Measurements from ENCODE around the gene SNED1.

SNED1 gene

DNA sequence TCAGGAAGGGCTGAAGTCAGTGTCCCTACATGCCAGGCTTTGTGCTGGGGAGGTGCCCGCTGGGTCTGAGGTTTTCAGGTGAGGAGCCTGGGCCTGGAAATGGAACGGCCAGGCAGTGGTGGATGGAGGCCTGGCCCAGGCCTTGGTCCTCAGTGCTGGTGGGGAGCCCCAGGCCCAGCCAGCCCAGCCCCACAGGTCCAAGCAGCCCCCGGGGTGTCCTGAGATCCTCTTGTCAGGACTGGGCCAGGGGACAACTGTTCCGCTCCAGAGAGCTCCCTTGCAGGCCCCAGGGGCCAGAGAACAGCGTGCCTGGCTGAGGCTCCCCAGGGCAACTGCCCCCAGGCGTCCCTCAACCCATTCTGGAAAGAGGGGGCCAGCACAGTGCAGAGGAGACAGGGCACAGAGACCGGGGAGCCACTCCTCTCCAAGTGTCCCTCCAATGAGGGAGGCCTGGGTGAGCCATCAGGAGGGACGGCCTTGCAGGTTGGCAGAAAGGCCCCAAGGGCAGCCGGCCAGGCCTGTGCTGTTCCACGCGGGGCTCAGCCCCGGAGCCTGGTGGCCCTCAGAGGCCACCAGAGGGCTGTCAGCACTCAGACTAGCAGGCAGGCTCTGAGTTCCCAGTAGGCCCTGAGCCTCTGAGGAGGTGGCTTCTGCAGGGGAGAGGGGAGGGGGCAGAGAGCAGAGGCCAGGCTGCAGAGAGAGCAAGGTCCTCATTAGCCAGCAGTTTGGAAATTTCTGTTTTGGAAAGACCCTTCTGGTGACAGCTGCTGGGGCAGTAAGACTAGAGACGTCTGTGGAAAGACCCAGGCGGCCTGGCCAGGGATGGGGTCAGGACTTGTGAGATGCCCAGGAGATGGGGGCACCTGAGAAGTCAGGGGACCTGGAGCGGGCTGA is 29.4 kb upstream of the SNED1 start:
- H3K4me3 ChIP-seq: no peak overlapping the region
- no peak overlapping the region for H3K27ac ChIP-seq
- intact Hi-C loops (cut with DNase I; ENCODE audit: low total_unique reads): no loop called here
- no peaks in the 10 kb centered on the region for H3K9me3 ChIP-seq
- TF ChIP-seq, protein P1, sequence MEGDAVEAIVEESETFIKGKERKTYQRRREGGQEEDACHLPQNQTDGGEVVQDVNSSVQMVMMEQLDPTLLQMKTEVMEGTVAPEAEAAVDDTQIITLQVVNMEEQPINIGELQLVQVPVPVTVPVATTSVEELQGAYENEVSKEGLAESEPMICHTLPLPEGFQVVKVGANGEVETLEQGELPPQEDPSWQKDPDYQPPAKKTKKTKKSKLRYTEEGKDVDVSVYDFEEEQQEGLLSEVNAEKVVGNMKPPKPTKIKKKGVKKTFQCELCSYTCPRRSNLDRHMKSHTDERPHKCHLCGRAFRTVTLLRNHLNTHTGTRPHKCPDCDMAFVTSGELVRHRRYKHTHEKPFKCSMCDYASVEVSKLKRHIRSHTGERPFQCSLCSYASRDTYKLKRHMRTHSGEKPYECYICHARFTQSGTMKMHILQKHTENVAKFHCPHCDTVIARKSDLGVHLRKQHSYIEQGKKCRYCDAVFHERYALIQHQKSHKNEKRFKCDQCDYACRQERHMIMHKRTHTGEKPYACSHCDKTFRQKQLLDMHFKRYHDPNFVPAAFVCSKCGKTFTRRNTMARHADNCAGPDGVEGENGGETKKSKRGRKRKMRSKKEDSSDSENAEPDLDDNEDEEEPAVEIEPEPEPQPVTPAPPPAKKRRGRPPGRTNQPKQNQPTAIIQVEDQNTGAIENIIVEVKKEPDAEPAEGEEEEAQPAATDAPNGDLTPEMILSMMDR (IDR thresholded peaks at IDR 0.05): no peak
- no peak for DNase-seq
- peaks cover 0 to 47% of the 10 kb centered on the region in 2 donors for H3K27me3 ChIP-seq
- H3K36me3 ChIP-seq: no peaks in the 10 kb centered on the region
- peaks cover 0 to 4% (median 0%) of the 10 kb centered on the region in 4 donors for H3K4me1 ChIP-seq

DNA sequence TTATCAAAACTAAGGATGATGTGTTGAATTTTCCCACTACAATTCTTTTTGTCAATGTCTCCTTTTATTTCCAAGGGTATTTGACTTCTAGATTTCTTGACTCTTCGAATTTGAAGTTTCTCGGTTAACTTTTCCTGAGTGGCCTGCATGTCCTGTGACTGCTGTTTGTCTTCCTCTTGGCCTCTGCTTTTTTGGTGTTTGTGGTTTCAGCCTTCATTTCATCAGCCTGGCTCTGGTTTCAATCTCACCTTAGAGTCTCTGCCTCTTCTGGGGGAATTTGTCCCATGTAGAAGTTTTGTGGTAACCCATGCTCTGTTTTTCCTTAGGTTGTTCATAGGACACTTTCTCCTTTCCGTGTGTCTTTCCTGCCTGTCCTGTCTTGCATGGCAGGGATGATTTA is 28.3 kb upstream of the SNED1 start:
- H3K27me3 ChIP-seq: peaks cover 0 to 53% of the 10 kb centered on the region in 2 donors
- intact Hi-C loops (cut with DNase I; ENCODE audit: low total_unique reads): no loop called here

DNA sequence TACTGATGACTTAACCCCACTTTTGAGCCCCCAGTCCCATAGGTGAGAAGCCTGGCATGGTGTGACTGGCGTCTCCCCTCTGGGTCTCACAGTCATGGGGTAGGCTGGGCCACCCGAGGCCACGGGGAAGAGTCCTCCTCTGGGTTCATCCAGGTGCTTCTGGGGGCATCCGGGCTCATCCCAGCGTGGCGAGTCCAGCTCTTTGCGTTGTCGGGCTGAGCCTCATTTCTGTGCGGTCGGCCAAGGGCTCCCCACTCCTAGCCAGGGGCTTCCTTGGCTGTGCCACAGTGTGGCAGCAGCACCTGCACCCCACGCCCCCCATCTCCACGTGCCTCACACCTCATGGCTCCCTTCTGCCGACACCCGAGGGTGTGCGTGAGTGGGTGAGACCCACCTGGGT is 27.6 kb upstream of the SNED1 start:
- Histone ChIP-seq H3K4me1 (peaks cover 0 to 4% (median 0%) of the 10 kb centered on the region in 4 donors), H3K36me3 (no peaks in the 10 kb centered on the region), H3K27me3 (peaks cover 0 to 58% of the 10 kb centered on the region in 2 donors), H3K27ac (no peak overlapping the region), H3K4me3 (no peak overlapping the region), H3K9me3 (no peaks in the 10 kb centered on the region)
- TF ChIP-seq, protein P1 (IDR thresholded peaks at IDR 0.05): no peak
- intact Hi-C loops (cut with DNase I; ENCODE audit: low total_unique reads): no loop called here
- no peak for DNase-seq

More for the DNA sequence above, 28.3 kb upstream of the SNED1 start:
- H3K27ac ChIP-seq: no peak overlapping the region
- no peak for DNase-seq
- H3K36me3 ChIP-seq: no peaks in the 10 kb centered on the region
- no peaks in the 10 kb centered on the region for H3K9me3 ChIP-seq
- H3K4me3 ChIP-seq: no peak overlapping the region
- TF ChIP-seq, protein P1 (IDR thresholded peaks at IDR 0.05): no peak
- peaks cover 0 to 4% (median 0%) of the 10 kb centered on the region in 4 donors for H3K4me1 ChIP-seq

DNA sequence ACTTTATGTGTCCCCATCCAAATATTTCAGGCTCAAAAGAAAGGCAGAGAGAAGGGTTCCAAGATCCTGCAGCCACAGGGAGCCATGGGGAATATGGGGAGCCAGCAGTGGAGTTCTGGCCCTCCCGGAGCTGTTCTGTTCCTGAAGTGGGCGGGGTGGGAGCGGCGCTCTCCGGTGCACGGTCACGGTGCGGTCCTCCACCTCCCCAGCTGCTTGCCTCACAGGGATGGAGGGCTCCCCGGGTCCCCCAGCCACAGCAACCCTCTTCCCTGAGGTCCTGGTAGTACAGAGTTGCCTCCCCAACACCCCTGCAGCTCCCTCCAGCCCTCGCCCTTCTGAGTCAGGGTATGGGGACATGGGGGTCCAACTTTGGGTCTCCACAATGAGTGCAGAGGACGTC is 26.2 kb upstream of the SNED1 start:
- peaks cover 0 to 54% of the 10 kb centered on the region in 2 donors for H3K27me3 ChIP-seq
- H3K36me3 ChIP-seq: no peaks in the 10 kb centered on the region
- intact Hi-C loops (cut with DNase I; ENCODE audit: low total_unique reads): no loop called here
- peaks cover 0 to 4% (median 0%) of the 10 kb centered on the region in 4 donors for H3K4me1 ChIP-seq
- H3K9me3 ChIP-seq: no peaks in the 10 kb centered on the region
- no peak overlapping the region for H3K27ac ChIP-seq
- TF ChIP-seq, protein P1 (IDR thresholded peaks at IDR 0.05): no peak
- H3K4me3 ChIP-seq: no peak overlapping the region
- no peak for DNase-seq

- H3K4me1 ChIP-seq: peaks cover 0 to 4% (median 0%) of the 10 kb centered on the region in 4 donors
- no peaks in the 10 kb centered on the region for H3K9me3 ChIP-seq
- DNase-seq: no peak
- H3K27ac ChIP-seq: no peak overlapping the region
- peaks cover 0 to 52% of the 10 kb centered on the region in 2 donors for H3K27me3 ChIP-seq
- intact Hi-C loops (cut with DNase I; ENCODE audit: low total_unique reads): no loop called here
- H3K4me3 ChIP-seq: no peak overlapping the region
- TF ChIP-seq, protein P1 (IDR thresholded peaks at IDR 0.05): no peak
- no peaks in the 10 kb centered on the region for H3K36me3 ChIP-seq
Measured at GRCh38 chr2:240972636-240973521, 25.5 kb upstream of the SNED1 start.
